GM18526 (cell line): ENCODE data around the gene AP1AR.

Source experiments
- POLR2A ChIP-seq: IDR thresholded peaks from 3 replicates; pipeline ENCODE4 v1.6.1; 2011; ENCODE audit not compliant: insufficient read length; ENCODE audit errors: extremely low read depth

AP1AR gene

DNA sequence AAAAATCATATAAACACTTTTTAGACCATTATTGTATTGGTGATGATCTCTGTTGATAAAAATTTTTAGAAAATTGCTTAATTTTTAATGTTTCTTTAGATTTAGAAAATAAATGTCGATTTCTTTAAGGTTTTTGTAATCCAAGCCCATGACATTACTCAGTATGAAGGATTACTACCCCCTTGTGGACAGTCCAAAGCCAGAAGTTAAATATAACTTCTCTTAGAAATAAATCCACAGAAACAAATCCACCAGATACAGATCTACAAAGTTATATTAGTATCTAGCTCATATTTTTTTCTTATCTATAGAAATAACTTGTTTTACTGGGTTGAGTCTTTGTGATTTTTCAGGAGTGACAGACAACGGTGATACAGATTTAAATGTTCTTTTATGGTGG, 35.2 kb downstream of the AP1AR start:
- TF ChIP-seq POLR2A: no peak

DNA sequence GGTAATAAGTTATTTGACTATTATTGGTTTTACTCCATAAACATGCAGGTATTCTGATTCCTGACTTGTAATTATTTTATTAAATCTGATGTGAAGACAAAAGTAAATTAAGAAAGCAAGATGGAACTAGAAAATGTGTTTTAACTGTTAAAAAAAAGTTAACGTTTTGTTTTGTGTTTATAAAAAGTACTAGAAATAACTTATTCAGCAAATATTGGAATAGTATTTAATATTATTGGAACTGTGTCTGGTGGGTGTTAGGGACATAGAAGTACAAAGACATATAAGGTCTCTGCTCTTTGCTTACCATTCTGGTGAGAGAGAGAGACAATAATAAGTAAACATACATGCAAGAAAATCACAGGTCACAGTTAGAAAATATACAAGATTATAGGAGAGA, 38.5 kb downstream of the AP1AR start:
- no peak for TF ChIP-seq POLR2A

DNA sequence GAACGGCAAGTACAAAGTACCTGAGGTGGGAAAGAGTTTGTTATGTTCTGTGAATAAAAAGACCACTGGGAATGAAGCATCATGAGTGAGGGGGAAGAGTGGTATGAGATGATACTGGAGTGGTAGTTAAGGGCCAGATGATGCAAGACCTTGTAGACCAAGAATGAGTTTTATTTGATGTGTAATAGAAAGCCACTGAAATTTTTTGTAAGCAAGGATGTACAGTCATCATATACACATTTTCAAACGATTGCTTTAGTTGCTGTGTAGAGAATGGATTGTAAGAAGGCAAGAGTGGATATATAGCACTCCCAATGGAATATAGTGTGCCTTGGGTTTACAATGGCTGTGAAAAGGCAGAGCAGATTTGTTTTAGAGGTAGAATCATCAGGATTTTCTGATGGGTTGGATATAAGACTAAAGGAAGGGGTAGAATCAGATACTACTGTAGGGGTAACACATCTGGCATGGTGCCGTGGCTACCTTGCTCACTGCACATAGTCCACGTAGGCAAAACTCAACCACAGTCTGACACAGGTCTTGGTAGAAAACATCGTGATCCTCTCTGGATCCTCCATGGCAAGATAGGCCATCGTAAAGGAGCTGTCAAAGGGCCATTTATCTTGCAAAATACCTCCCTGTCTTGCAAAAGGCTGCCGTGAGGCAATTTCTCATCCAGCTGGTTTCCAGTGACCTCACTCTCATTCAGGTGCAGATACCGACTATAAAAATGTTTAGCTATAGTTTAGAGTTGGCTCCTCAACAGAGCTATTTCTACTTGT, 39.2 kb downstream of the AP1AR start:
- TF ChIP-seq POLR2A: no peak

DNA sequence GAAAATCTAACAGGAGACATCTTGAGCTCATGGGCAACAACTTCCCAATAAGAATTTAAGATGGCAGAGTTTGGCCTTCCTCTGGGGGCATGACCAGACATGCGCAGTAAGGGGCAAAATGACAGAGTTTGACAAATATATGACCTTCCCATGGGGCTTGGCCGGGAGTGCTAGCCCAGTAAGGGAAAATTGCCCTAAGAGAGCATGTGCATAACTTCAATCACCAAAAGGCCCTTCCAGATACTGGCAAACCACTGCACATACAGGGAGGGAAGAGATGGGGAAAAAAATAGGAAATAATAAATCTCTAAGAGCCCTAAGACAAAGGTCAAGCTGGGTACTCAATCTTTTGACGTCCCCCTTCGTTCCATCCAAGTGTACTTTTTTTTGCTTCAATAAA, 40.7 kb downstream of the AP1AR start:
- TF ChIP-seq POLR2A: no peak

DNA sequence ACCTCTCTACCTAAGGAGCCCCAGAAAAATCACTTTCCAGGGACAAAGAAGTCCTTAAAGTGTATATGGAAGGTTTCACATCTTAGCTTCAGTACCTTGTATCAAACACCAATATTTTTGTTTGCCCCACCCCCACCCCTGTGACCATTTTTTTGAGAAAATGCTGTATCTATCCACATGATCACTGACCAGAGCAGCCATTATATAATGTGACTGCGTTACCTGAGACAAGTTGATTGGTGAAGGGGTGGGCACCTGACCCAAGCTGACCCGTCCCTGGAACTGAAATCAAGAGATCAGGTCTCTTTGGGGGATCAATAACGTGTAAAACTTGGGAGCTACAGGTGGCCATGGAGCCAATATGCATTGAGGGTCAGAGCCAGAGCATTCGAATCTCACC, 43.4 kb downstream of the AP1AR start:
- TF ChIP-seq POLR2A: no peak

DNA sequence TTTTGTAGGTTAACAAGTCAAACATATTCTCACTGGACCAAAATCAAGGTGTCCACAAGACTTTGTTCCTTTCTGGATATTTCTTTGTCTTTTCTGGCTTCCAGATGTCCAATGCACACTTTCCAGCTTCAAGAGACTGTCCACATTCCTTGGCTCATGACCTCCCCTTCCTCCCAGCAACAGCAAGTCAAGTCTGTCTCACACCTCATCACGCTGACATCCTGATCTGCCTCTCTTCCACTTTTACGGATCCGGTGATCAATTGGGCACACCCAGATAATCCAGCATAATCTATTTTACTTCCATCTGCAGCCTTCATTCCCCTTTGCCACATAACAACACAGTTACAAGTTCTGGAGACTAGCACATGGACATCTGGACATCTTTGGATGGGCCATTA, 44.5 kb downstream of the AP1AR start:
- TF ChIP-seq POLR2A: no peak

DNA sequence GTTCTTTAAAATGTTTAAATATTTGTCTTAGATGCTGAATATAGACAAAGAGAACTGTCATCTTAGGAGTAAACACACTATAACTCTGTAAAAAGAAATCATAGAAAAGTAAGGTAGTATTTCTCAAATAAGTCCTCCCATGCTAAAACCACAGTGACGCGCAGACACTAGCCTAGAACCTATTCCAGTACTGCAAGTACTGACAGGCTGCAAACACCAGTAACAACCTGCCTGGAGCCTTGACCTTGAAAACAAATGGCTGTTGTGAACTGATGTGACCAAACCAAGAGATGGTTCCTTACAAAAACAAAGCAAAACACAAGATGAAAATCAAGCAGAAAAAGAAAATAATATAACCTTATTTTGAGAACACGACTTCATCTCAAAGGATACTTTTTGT, 45.6 kb downstream of the AP1AR start:
- no peak for TF ChIP-seq POLR2A

DNA sequence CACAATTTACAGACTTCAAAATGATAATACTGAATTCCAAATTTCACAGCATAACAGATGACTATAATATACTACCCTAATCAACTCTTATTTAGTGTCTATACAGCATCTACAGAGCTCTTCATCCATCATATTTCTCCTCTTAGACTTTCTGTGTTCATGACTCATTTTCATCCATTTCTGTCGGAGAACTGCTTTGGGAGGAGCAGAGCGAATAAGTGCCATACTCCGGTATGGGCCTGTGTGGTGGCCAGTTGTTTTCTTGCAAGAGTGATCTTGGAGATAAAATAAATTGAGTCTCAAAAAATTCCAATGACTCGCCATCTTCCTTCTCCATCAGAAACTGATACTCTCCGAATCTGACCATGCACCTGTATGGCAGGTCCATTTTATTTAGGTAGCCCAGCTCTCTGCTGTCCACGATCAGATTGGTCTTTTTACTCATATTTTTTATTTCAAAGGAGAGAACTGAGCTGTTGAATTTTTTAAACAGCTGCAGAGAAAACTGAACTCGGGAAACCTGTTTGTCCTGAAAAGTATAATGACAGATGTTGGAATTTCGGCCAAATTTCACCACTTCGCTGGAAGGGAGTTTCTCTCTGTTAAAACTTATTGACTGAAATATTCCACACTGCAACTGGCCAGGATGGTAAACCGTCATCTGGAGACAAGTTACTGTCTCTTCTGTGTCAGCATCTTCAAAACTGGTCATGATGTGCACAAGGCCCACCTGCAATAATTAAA, 46.3 kb downstream of the AP1AR start:
- TF ChIP-seq POLR2A: no peak

DNA sequence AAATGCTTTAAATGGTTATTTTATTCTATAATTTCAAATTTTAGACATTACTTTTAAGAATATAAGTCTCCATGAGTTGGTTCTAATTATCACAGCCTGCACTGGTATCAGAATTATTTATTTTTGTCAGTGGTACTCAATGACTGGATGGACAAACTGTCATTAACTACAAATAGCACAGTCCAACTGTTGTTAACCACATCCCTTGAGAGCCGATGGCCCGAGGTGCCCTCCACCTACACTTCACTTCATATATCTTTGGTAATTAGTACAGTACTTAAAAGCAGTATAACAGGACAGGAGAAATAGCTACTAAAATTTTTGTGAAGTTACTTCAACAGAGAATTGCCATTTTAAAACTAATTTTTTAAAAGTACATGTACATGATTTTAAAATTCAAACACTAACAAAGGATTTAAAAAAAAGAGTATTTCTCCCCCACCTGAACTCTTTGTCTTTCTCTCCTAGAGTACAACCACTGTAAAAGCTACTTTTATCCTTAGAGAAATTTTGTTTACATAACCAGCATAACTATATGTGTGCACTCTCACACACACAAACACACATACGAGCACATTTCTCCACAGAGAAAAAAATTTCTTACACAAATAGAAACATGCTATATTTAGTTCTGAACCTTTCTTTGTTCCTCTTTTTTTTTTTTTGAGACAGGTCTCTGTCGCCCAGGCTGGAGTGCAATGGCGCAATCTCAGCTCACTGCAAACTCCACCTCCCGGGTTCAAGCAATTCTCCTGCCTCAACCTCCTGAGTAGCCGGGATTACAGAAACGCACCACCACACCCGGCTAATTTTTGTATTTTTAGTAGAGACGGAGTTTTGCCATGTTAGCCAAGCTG, 47.7 kb downstream of the AP1AR start:
- no peak for TF ChIP-seq POLR2A

DNA sequence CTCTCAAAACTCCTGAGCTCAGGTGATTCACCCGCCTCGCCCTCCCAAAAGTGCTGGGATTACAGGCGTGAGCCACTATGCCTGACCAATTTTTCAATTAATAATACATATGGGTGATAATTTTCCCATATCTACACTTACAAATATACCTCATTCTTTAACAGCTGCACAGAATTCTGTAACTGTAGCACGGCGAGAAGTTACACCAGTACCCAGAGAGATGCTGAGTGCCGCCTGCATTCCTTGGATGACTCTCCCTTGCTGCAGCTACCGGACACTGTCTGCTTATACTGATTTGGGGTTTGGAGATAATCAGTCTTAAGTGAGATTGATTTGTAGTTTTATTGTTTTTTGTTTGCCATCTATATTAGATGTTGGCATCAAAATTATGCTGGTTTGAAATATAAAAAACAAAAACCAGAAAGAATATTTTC, 48.3 kb downstream of the AP1AR start:
- TF ChIP-seq POLR2A: no peak

DNA sequence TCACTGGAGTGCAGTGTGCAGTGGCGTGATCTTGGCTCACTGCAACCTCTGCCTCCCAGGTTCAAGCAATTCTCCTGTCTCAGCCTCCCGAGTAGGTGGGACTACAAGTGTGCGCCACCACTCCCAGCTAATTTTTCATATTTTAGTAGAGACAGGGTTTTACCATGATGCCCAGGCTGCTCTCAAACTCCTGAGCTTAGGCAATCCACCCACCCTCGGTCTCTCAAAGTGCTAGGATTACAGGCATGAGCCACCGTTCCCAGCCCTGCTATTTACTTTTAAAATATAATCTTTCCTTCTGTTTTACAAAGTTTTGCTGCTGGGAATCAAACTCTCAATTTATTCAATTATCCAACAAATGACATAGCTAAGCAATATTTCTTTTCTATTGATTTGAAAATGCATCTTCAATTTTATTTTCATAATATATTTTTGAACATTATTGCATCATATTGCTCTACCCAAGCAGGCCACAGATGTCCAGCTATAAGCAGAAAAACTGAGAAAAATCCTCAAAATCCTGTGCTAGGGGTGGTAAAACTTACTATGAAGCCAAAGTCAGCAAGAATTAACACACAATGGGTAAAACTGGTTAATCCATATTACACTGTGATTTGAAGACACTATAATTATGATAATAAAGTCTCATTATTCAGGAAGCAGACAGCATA, 48.9 kb downstream of the AP1AR start:
- no peak for TF ChIP-seq POLR2A

DNA sequence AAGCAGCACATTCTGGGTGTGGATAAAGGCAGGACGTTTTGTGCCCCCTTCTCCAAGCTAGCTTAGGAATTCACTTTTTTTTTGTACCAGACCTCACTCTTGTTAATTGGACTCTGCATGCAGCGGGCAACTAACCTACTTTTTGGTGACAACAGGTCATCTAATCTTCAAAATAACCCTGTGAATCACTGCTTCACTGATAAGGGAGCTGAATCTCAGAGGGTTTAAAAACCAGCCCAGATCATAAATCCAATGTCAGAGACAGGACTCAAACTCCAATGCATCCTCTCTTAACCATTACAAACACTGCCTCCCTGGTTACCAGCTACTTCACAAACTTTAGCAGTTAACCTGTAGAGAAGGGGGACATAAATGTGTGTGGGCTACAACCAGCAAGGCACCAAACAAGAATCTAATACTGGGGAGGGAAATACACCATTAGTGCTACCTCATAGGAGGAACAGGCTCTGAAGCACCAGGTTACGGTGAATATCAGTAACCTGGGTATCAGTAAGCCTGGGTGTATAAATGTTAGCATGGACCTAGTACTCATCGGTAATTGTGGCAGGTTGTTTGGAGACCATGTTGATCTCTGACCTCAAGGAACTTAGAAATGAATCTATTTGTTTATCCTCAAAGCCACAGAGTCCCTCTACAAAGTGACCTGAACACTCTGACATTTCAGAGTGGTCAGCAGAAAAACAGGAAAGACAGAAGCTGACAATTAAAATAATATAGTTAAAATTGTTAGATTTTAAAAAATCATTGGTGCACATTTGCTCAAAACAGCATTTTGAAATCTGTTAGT, 51.5 kb downstream of the AP1AR start:
- TF ChIP-seq POLR2A: no peak

DNA sequence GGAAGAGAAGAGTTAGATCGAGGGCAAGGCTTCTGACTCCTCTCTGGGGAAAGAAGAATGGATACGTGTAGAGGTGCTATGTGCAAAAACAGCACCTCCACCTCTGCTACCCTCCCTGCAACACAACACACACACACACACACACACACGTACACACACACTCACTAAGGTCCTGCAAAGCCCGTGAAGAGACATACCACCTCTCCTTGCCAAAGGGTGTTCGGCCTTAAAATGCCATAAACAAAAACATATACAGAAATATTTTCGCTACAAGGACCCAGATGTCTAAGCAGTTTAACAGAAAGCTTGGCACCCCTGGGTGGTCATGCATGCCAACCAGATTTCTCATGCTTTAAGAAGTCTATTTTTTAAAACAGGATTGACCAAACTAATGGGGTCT, 52.6 kb downstream of the AP1AR start:
- no peak for TF ChIP-seq POLR2A

DNA sequence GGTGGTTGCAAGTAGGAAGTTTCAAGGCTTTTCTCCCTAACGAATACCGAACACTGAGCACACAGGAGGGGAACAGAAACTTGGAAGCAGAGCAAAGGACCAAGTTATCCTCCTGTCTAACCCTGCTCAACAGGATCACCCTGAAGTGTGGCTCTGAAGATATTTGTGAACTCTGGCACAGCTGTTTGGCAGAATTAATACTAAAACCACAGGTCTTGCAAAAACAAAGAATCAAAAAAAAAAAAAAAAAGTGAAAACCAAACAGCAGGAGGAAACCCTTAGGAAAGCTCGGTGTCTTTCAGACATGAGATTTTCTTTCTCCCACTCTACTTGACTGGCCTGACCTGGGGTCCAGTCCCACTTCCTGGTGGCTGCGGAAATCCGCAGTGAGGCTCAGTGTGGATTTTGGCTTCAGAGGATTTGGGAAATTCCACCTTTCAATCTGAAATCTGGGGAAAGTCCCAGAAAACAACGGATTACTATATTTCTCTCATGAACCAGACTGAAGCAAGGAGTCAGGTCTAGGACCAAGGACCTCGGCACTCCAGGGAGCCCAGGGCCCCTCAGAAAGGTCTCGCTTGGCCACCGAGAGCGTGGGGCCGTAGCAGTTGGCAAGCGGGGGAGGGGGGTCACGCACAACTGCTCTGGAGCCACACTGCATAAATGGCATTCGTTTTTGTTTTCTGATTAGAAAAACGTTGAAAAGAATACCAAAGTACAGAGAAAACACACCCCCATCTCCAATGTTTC, 53.2 kb downstream of the AP1AR start:
- no peak for TF ChIP-seq POLR2A
